Measurements from ENCODE around the gene GAS2L1. TPM values are rescaled to one million over a fixed set of nuclear protein-coding genes. Genes with fewer than 3 reads are reported as not detected.
"Not testable (repeated sequence)": the region's sequence is repeated elsewhere in the genome, so short reads cannot be mapped to it uniquely, and the experiment has no call there.

The GAS2L1 gene
- total and polyA plus RNA-seq, 3 donors from 2014 or later: 84.9 to 197 (median 191) TPM

DNA sequence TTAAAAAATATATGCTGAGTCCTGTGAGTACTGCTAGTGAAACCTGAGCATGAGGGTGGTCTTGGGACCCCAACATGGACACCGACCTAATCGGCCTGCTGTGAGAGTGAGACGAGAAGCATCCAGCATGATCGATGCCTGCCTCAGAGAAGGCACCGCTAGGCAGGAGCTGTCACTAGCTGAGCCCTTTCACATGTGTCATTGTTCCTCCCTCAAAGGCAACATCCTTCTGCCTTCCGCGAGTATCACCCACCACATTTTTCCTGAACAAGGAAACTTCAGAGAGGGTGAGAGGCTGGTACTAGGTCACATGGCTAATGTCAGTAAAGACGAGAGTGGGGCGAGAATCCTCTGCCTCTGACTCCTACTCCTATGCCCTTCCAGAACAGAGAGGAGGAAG lies 46.3 kb downstream of the GAS2L1 start:
- no peak for DNase-seq
- intact Hi-C loops (cut with DNase I; ENCODE audit: low total_unique reads): no loop called here
- WGBS, 2 donors: 83 to 89% methylated on average over 9 of the region's 9 CpGs
- Histone ChIP-seq H3K27ac (no peak overlapping the region), H3K4me1 (no peaks in the 10 kb centered on the region), H3K36me3 (ENCODE audit: low read depth, missing control alignments) (no peaks in the 10 kb centered on the region), H3K9me3 (no peaks in the 10 kb centered on the region), H3K27me3 (no peaks in the 10 kb centered on the region), H3K4me3 (no peak overlapping the region)
- TF ChIP-seq CTCF (IDR thresholded peaks at IDR 0.05) (no peak), POLR2A (IDR thresholded peaks at IDR 0.05) (no peak)

GRCh38 chr22:29353286-29353685 lies 46.8 kb downstream of the GAS2L1 start:
- intact Hi-C loops (cut with DNase I; ENCODE audit: low total_unique reads): no loop called here
- no peaks in the 10 kb centered on the region for H3K27me3 ChIP-seq
- no peaks in the 10 kb centered on the region for H3K36me3 ChIP-seq (ENCODE audit: low read depth, missing control alignments)
- DNase-seq: no peak
- H3K27ac ChIP-seq: no peak overlapping the region
- no peaks in the 10 kb centered on the region for H3K4me1 ChIP-seq
- H3K4me3 ChIP-seq: no peak overlapping the region
- TF ChIP-seq CTCF (IDR thresholded peaks at IDR 0.05): no peak
- no peak for TF ChIP-seq POLR2A (IDR thresholded peaks at IDR 0.05)
- 91 to 94% methylated on average over 11 of the region's 11 CpGs for whole genome bisulfite sequencing, 2 donors
- no peaks in the 10 kb centered on the region for H3K9me3 ChIP-seq

DNA sequence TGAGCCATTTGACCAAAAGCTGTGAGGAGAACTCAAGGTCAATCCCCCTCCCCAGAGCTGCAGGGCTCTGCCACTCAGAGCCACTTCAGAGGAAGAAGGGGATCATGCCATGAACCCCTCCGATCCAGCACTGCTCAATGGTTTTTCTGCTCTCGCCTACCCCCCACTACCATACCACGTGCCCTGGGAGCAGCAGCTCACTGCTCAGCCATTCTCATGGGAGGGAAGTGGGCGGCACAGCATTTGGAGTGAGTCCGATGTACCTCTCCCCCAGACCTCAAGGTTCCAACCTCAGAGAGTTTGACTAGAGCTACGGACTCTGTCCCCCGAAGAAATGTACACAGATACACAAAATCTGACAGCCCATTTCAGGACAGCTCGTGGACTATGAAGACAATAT lies 47.4 kb downstream of the GAS2L1 start:
- Histone ChIP-seq H3K4me1 (no peaks in the 10 kb centered on the region), H3K4me3 (no peak overlapping the region), H3K27me3 (no peaks in the 10 kb centered on the region), H3K36me3 (ENCODE audit: low read depth, missing control alignments) (no peaks in the 10 kb centered on the region), H3K9me3 (no peaks in the 10 kb centered on the region), H3K27ac (no peak overlapping the region)
- WGBS, 2 donors: 93 to 98% methylated on average over 8 of the region's 8 CpGs
- no peak for DNase-seq
- intact Hi-C loops (cut with DNase I; ENCODE audit: low total_unique reads): no loop called here
- no peak for TF ChIP-seq POLR2A (IDR thresholded peaks at IDR 0.05)
- no peak for TF ChIP-seq CTCF (IDR thresholded peaks at IDR 0.05)

DNA sequence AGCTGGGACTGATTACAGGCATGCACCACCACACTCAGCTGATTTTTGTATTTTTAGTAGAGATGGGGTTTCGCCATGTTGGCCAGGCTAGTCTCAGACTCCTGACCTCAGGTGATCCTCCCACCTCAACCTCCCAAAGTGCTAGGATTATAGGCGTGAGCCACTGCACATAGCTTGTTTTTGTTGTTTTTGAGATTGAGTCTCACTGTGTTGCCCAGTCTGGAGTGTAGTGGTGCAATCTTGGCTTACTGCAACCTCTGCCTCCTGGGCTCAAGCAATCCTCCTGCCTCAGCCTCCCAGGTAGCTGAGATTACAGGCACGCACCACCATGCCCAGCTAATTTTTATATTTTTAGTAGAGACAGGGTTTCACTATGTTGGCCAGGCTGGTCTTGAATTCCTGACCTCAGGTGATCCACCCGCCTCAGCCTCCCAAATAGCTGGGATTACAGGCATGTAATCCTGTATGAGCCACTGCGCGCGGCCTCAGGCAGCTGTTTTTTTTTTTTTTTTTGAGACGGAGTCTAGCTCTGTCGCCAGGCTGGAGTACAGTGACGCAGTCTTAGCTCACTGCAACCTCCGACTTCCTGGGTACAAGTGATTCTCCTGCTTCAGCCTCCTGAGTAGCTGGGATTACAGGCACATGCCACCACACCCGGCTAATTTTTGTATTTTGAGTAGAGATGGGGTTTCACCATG lies 50.9 kb downstream of the GAS2L1 start:
- H3K4me3 ChIP-seq; H3K27me3 ChIP-seq; H3K27ac ChIP-seq; H3K36me3 ChIP-seq (ENCODE audit: low read depth, missing control alignments); H3K9me3 ChIP-seq; DNase-seq; H3K4me1 ChIP-seq; intact Hi-C loops (cut with DNase I; ENCODE audit: low total_unique reads): not testable (repeated sequence)
- 90 to 96% methylated on average over 12 of the region's 12 CpGs for WGBS, 2 donors

DNA sequence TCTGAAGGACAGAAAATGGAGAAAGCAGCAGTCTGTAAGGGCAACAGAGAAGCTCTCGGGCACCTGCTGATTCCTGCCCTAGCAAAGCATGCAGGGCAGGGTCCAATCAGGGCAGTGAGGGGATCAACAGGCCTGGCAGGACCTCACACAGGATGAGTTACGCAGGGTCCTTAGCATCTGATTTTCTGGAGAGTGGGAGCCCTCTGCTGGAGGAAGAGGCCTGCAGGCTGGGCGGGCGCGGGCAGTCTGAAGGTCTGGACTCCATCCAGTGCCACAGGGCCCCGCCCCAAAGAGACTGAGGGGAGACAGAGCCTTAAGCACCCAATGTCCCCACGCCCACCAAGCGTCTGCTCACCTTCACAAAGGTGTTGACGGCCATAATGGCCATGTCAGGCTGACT lies 53.0 kb downstream of the GAS2L1 start:
- Histone ChIP-seq H3K36me3 (ENCODE audit: low read depth, missing control alignments) (no peaks in the 10 kb centered on the region), H3K4me3 (no peak overlapping the region), H3K27ac (no peak overlapping the region), H3K9me3 (no peaks in the 10 kb centered on the region), H3K4me1 (no peaks in the 10 kb centered on the region), H3K27me3 (no peaks in the 10 kb centered on the region)
- TF ChIP-seq CTCF (IDR thresholded peaks at IDR 0.05) (peak; percentile 38 to 50 (median 42)), POLR2A (IDR thresholded peaks at IDR 0.05) (no peak)
- peak; percentile 77 for DNase-seq
- intact Hi-C loops (cut with DNase I; ENCODE audit: low total_unique reads): no loop called here
- 44 to 52% methylated on average over 8 to 9 of the region's 9 CpGs for WGBS, 2 donors

Small RNAs within 50 kb of the gene (microRNA-seq; reads per million reads assigned to microRNA genes)
- gene MIR3653 (ENCODE audit: borderline number of aligned reads in 2 of 2, borderline replicate concordance in 1 of 2): 20.0 to 26.4 reads per million in 2 donors

Small RNAs within 50 kb of the gene (small RNA-seq; reads per million reads assigned to genes)
- gene MIR3653: 0 reads per million in 2 donors

Other genes starting within 250 kb of the GAS2L1 start
- gene C22orf31, start 244.8 kb upstream of the GAS2L1 start, total RNA-seq: 10 to 100 TPM in 1 of 2 donors, 1 to 10 TPM in 1; 1.8 to 10.9 TPM
- gene C22orf31, start 244.8 kb upstream of the GAS2L1 start, polyA plus RNA-seq (ENCODE audit: insufficient read depth, low read depth, low replicate concordance): 4.5 TPM
- gene KREMEN1, start 233.6 kb upstream of the GAS2L1 start, total RNA-seq: 10 to 100 TPM; 54.5 to 54.9 TPM
- 42.5 TPM for gene KREMEN1, start 233.6 kb upstream of the GAS2L1 start, polyA plus RNA-seq (ENCODE audit: insufficient read depth, low read depth, low replicate concordance)
- gene EMID1, start 100.8 kb upstream of the GAS2L1 start, total RNA-seq: 1 to 10 TPM; 7.0 to 7.5 TPM
- 6.2 TPM for gene EMID1, start 100.8 kb upstream of the GAS2L1 start, polyA plus RNA-seq (ENCODE audit: insufficient read depth, low read depth, low replicate concordance)
- gene RHBDD3, start 38.7 kb upstream of the GAS2L1 start, total RNA-seq: 10 to 100 TPM; 66.8 to 99.2 TPM
- gene RHBDD3, start 38.7 kb upstream of the GAS2L1 start, polyA plus RNA-seq (ENCODE audit: insufficient read depth, low read depth, low replicate concordance): 55.1 TPM
- 100 to 1,000 TPM; 286 to 336 TPM for gene EWSR1, start 38.4 kb upstream of the GAS2L1 start, total RNA-seq
- gene EWSR1, start 38.4 kb upstream of the GAS2L1 start, polyA plus RNA-seq (ENCODE audit: insufficient read depth, low read depth, low replicate concordance): 451 TPM
- gene RASL10A, start 9.0 kb downstream of the GAS2L1 start, total RNA-seq: 10 to 100 TPM in 1 of 2 donors, 1 to 10 TPM in 1; 7.1 to 10.4 TPM
- 2.2 TPM for gene RASL10A, start 9.0 kb downstream of the GAS2L1 start, polyA plus RNA-seq (ENCODE audit: insufficient read depth, low read depth, low replicate concordance)
- gene AP1B1, start 81.9 kb downstream of the GAS2L1 start, total RNA-seq: 10 to 100 TPM; 79.8 to 92.0 TPM
- gene AP1B1, start 81.9 kb downstream of the GAS2L1 start, polyA plus RNA-seq (ENCODE audit: insufficient read depth, low read depth, low replicate concordance): 71.8 TPM
- under 1 TPM; 0.37 to 0.71 TPM for gene RFPL1, start 131.9 kb downstream of the GAS2L1 start, total RNA-seq
- gene RFPL1, start 131.9 kb downstream of the GAS2L1 start, polyA plus RNA-seq (ENCODE audit: insufficient read depth, low read depth, low replicate concordance): 1.4 TPM
- gene NEFH, start 173.6 kb downstream of the GAS2L1 start, total RNA-seq: 10 to 100 TPM; 16.9 to 18.6 TPM
- 12.0 TPM for gene NEFH, start 173.6 kb downstream of the GAS2L1 start, polyA plus RNA-seq (ENCODE audit: insufficient read depth, low read depth, low replicate concordance)
- gene THOC5, start 247.1 kb downstream of the GAS2L1 start, total RNA-seq: 10 to 100 TPM; 46.0 to 59.1 TPM
- 58.7 TPM for gene THOC5, start 247.1 kb downstream of the GAS2L1 start, polyA plus RNA-seq (ENCODE audit: insufficient read depth, low read depth, low replicate concordance)